ENCODE data around the gene ILF3.

The ILF3 gene

GRCh38 chr19:10737722-10738121, 83.6 kb downstream of the ILF3 start:
- no peak for DNase-seq

DNA sequence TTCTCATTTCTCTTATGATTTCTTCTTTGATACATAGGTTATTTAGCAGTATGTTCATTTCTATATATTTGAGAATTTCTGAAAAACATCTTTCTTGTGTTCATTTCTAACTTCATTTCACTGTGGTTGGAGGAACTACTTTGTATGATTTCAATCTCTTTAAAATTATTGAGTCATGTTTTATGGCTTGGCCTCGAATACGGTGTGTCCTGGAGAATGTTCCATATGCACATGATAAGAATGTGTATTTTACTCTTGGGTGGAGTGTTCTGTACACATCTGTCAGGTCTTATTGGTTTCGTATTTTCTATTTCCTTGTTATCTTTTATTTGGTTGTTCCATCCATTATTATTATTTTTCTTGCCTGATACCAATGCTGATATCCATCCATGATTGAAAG, 86.7 kb downstream of the ILF3 start:
- no peak for DNase-seq

Measured in SW 1271 (cell line).